Measurements from ENCODE around the gene ARHGAP10.
A peak's percentile ranks its signal among the peaks of the same experiment; 100 is the strongest.
"Not testable (repeated sequence)": the region's sequence is repeated elsewhere in the genome, so short reads cannot be mapped to it uniquely, and the experiment has no call there.

Gene ARHGAP10

DNA sequence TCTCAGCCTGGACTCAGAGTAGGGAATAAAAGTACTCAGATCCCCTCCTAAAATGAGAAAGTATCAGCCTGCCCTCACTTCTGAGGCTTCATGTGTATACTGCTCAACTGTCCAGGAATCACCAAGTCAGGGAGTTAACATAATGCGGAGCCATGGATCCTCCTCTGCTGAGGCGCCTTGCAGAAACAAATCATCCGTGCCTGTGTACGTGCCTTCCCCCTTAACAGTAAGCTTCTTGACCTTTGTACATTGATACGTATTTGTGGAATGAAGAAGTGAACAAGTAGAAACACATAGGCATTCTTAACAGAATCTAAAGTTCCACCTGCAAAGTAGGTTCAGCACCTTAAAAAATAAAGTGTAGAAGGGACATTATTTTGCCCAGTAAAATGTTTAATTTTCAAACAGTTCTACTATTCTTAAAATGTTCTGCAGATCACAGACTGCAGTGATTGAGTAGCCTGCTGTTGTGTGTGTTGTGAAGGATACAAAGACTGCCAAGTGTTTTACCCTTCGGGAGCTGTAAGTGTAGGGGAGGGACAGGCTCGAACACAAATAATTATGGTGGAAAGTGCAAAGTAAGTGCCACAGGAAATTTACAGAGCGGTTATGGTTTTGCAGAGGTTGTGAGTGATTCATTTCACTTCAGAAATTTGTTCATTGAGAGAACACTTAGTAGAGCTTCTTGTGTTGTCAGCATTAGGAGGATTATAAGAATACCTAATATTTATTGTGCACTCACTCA lies 61.9 kb downstream of the ARHGAP10 start:
- Histone ChIP-seq H3K4me3 (IDR thresholded peaks at IDR 0.05; ENCODE audit: insufficient read depth, low read depth, low read length) (no peak overlapping the region), H3K79me2 (ENCODE audit: insufficient read depth, low read depth) (peaks cover 91% of the 10 kb centered on the region), H3K4me1 (ENCODE audit: low read depth, poor library complexity, severe bottlenecking) (peaks cover 86% of the 10 kb centered on the region), H2AFZ (ENCODE audit: low read depth) (no peak overlapping the region), H3K27me3 (ENCODE audit: insufficient read depth, low read depth) (no peaks in the 10 kb centered on the region), H3K36me3 (ENCODE audit: insufficient read depth) (no peaks in the 10 kb centered on the region), H3K4me2 (no peak overlapping the region), H3K27ac (no peak overlapping the region), H3K9ac (no peak overlapping the region), H4K20me1 (ENCODE audit: insufficient read depth) (no peaks in the 10 kb centered on the region; the same call in 1 of the 2 replicates)
- TF ChIP-seq, protein P1, sequence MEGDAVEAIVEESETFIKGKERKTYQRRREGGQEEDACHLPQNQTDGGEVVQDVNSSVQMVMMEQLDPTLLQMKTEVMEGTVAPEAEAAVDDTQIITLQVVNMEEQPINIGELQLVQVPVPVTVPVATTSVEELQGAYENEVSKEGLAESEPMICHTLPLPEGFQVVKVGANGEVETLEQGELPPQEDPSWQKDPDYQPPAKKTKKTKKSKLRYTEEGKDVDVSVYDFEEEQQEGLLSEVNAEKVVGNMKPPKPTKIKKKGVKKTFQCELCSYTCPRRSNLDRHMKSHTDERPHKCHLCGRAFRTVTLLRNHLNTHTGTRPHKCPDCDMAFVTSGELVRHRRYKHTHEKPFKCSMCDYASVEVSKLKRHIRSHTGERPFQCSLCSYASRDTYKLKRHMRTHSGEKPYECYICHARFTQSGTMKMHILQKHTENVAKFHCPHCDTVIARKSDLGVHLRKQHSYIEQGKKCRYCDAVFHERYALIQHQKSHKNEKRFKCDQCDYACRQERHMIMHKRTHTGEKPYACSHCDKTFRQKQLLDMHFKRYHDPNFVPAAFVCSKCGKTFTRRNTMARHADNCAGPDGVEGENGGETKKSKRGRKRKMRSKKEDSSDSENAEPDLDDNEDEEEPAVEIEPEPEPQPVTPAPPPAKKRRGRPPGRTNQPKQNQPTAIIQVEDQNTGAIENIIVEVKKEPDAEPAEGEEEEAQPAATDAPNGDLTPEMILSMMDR (conservative IDR thresholded peaks at IDR 0.05; ENCODE audit: low read depth, low read length) = no peak

DNA sequence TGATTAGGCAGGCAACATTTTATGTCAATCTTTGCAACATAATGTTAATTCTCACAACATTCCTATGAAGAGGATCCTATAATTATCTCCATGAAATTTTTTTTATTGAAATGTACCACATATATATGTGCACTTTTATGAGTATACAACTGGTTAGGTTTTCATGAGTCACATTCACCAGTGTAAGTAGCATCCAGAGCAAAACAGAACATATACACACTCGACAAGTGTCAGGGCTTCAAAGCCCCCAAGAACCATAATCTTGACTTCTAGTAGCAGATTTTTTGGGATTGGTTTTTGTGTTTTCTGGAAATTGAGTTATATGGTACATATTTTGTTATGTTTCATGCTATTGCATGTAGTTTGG lies 62.4 kb downstream of the ARHGAP10 start:
- H3K27me3 ChIP-seq (ENCODE audit: insufficient read depth, low read depth) = no peaks in the 10 kb centered on the region
- H3K79me2 ChIP-seq (ENCODE audit: insufficient read depth, low read depth) = peaks cover 91% of the 10 kb centered on the region
- no peak overlapping the region for H3K4me2 ChIP-seq
- H3K36me3 ChIP-seq (ENCODE audit: insufficient read depth) = no peaks in the 10 kb centered on the region
- H3K27ac ChIP-seq = no peak overlapping the region
- H4K20me1 ChIP-seq (ENCODE audit: insufficient read depth) = no peaks in the 10 kb centered on the region; the same call in 1 of the 2 replicates
- peaks cover 86% of the 10 kb centered on the region for H3K4me1 ChIP-seq (ENCODE audit: low read depth, poor library complexity, severe bottlenecking)
- H3K4me3 ChIP-seq (IDR thresholded peaks at IDR 0.05; ENCODE audit: insufficient read depth, low read depth, low read length) = no peak overlapping the region
- TF ChIP-seq, protein P1 (conservative IDR thresholded peaks at IDR 0.05; ENCODE audit: low read depth, low read length) = no peak
- H3K9ac ChIP-seq = no peak overlapping the region
- H2AFZ ChIP-seq (ENCODE audit: low read depth) = no peak overlapping the region

DNA sequence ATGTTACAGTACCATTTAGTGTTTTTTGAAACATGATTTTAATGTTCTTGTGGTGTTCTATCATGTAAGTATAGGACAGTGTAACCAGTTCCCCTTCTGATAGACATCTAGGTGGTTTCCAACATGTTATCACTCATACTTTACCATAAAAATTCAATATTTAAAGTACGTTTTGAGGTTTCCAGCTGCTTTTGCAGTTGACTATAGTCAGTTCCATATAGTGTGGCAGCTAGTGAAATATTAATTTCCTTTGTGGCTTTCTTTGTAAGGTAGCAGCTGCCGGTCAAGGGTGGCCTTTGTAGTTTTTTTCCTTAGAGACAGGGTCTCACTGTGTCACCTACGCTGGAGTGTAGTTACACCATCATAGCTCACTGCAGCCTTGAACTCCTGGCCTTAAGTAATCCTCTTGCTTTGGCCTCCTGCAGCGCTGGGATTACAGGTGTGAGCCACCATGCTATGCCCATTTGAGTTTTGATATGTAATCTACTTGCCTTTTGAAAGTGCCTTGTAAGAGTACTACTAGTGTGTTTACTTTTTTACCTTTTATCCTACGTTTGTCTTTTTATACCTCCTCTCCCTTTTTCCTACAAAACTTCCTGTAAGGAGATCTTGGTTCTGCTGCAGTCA lies 63.0 kb downstream of the ARHGAP10 start:
- Histone ChIP-seq H4K20me1 (ENCODE audit: insufficient read depth) (no peaks in the 10 kb centered on the region; the same call in 1 of the 2 replicates), H2AFZ (ENCODE audit: low read depth) (no peak overlapping the region), H3K4me2 (no peak overlapping the region), H3K79me2 (ENCODE audit: insufficient read depth, low read depth) (peaks cover 91% of the 10 kb centered on the region), H3K4me3 (IDR thresholded peaks at IDR 0.05; ENCODE audit: insufficient read depth, low read depth, low read length) (no peak overlapping the region), H3K36me3 (ENCODE audit: insufficient read depth) (no peaks in the 10 kb centered on the region), H3K9ac (no peak overlapping the region), H3K27ac (no peak overlapping the region), H3K4me1 (ENCODE audit: low read depth, poor library complexity, severe bottlenecking) (peaks cover 87% of the 10 kb centered on the region), H3K27me3 (ENCODE audit: insufficient read depth, low read depth) (no peaks in the 10 kb centered on the region)
- TF ChIP-seq, protein P1 (conservative IDR thresholded peaks at IDR 0.05; ENCODE audit: low read depth, low read length) = no peak

DNA sequence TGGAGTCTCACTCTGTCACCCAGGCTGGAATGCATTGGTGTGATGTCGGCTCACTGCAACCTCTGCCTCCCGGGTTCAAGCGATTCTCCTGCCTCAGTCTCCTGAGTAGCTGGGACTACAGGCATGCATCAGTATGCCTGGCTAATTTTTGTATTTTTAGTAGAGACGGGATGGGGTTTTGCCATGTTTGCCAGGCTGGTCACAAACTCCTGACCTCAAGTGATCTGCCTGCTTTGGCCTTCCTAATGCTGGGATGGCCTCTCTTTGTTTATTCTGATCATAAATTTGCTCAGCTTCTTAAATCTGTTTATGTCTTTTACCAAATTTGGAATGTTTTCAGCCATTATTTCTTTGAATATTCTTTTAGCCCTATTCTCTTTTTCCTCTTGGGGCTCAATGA lies 67.2 kb downstream of the ARHGAP10 start:
- Histone ChIP-seq H3K27ac (peak overlapping the region; percentile 71), H3K4me2 (peak overlapping the region; percentile 68), H3K9ac (peak overlapping the region; percentile 36; the same call in 1 of the 2 replicates), H3K4me1 (ENCODE audit: low read depth, poor library complexity, severe bottlenecking) (peaks cover 87% of the 10 kb centered on the region), H3K79me2 (ENCODE audit: insufficient read depth, low read depth) (peaks cover 95% of the 10 kb centered on the region)
- not testable (repeated sequence) for H3K27me3 ChIP-seq (ENCODE audit: insufficient read depth, low read depth); H3K36me3 ChIP-seq (ENCODE audit: insufficient read depth); H3K4me3 ChIP-seq (IDR thresholded peaks at IDR 0.05; ENCODE audit: insufficient read depth, low read depth, low read length); H4K20me1 ChIP-seq (ENCODE audit: insufficient read depth); H2AFZ ChIP-seq (ENCODE audit: low read depth)

All from KMS-11 (cell line).